Activated CD8-positive, alpha-beta memory T cell treated with anti-CD3 and anti-CD28 coated beads for 1 hour (primary cell): ENCODE measurements around the gene CALHM5.
A peak's percentile ranks its signal among the peaks of the same experiment; 100 is the strongest.

Experiments used
- DNase-seq, 2 donors: peaks; one replicate each; pipeline ENCODE4 v3.0.0-alpha.2; 2020; ENCODE audit warnings: low read depth in 1 of 2; ENCODE audit errors: extremely low read depth in 1 of 2

The CALHM5 gene

DNA sequence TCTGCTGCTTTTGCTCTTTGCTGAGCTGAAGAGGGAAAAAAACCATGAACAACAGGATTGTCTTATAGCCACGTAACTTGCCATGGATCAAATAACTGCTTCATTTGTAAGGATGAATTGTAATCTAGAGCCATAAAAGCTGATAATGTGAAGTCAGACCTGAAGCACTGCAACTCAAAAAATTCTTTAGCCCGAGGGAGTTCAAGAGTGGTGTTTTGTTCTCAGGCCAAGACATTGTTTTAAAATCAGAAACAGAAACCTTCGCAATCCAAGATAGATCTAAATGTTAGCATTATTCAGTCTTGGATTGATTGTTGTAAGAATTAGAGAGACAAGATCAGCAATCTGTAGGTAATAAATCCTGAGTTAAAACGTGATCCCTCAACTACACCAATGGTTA lies 34.2 kb downstream of the CALHM5 start, which contains the start of gene TRAPPC3L:
Gene TRAPPC3L (minus strand): TSS at position 34 of the 400 bp plus-strand sequence. CDS start 170 bp downstream, outside the sequence.
- no peak for DNase-seq

DNA sequence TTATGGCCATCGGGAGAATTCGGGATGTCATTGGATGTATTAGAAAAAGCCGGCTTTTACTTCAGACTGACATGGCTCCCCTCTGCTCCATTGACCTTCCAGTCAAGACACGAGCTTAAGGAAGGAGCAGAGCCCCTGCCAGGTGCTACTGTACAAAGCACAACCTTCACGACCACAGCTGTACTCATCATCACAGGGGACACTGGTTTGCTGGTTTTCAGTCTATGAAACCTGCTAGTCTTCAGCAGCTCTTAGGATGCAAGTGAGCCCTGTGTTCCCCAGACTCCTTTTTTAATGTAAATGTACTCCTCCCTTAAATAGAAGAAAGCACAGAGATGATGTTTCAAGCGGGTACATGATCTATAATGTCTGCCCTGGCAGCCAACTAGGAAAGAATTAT lies 35.9 kb downstream of the CALHM5 start:
- DNase-seq: no peak

- no peak for DNase-seq
These were observed 39.4 kb downstream of the CALHM5 start for GRCh38 chr6:116550796-116551195.

DNA sequence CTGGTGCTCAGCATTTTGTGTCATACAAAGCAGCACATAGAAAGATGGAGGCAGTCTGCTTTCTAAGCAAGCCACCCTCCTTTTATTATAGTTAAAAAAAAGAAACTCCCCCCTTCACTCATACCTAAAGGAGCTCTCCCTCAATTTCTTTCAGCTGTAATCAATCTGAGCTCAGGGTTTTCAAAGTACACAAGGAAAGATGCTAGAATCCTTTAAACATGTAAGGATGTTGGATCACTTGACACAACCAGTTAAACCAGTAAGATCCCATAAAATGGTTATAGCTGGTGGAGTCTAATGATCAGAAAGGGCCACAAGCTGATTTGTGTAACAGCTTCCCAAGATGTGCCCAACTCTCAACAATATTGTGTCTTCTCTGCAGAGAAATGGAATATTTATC lies 42.0 kb downstream of the CALHM5 start, which contains the start of gene CALHM4:
Gene CALHM4 (plus strand): TSS at position 301 of the 400 bp plus-strand sequence. CDS start 43 bp downstream, at position 344.
- no peak for DNase-seq

DNA sequence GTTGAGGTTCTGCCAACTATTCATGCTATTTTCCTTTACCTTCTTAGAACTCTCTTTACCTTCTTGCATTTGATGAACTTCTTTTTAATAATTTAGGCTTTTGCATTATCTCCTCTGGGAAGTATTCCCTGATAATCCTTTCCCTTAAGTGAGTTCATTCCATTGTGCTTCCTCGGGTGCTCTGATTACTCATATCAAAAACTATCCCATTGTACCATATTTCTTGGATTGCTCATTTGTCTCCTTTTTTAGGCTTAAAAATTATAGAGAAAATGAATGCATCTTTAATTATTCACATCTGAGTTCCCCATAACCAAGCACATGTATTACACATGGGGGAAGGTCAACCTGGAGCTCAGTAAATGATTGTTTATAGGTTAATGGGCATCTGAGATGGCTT lies 44.6 kb downstream of the CALHM5 start:
- DNase-seq: no peak

GRCh38 chr6:116556814-116557415 lies 45.5 kb downstream of the CALHM5 start:
- DNase-seq: no peak

DNA sequence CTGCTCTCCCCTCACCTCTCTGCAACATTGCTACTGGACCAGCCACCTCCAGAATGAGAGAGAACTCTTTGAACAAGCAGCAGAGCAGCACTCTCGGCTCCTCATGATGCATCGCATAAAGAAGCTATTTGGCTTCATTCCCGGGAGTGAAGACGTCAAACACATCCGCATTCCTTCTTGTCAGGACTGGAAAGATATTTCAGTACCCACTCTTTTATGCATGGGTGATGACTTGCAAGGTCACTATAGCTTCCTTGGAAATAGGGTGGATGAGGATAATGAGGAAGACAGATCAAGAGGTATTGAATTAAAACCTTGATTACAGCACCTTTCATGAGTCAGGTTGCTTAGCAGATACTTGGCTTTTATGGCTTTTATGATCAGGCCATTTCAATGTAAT lies 46.5 kb downstream of the CALHM5 start:
- no peak for DNase-seq

DNA sequence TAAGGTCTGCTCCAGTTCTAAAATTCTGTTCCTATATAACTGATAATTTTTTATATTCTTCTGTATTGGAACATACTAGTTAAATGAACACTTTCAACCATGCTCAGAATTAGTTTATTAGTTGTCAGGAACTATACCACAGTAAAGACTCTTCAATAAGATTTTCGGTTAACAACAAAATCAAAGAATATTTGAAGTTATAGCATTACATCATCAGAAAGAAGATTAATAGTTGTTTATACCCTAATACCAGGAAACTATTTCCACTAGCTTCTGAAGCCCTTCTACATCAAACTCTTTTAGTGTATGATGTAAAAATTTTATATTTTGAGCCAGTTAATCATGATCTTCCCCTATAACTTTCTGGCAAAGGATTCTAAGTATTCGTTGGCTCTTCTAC lies 48.7 kb downstream of the CALHM5 start:
- no peak for DNase-seq

- peak; percentile 21 to 42 for DNase-seq
These were observed 50.1 kb downstream of the CALHM5 start for GRCh38 chr6:116561377-116562018.

DNA sequence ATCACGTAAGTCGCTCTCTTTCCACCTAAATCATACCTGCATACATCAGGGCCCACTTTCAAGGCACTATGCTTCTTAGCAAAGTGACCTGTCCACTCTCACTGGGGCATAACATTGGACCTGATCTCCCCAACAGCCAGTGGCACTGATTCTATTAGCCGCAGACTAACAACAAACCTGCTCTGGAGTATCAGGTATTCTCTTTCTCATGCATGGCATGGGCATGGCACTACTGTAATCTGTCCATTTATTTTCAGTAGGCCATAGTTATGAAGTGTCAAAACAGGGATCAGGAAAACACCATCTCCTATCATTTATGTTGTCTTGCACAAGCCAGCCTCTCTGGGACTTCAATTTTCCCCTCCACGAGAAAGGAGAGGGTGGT lies 50.6 kb downstream of the CALHM5 start:
- DNase-seq: no peak

DNA sequence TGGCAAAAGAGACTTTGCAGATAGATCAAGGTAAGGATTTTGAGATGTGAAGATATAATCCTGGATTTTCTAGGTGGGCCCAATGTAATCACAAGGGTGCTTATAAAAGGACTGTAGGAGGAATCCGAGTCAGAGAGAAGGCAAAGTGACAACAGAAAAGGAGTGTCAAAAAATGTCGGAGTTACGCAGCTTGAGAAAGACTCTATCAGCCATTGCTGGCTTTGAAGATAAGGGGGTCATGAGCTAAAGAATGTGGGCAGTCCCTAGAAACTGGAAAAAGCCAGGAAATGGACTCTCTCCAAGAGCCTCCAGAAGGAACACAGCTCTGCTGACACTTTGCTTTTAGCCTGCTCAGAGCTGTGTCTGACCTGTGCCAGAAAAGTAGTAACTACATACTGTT lies 51.2 kb downstream of the CALHM5 start:
- no peak for DNase-seq

DNA sequence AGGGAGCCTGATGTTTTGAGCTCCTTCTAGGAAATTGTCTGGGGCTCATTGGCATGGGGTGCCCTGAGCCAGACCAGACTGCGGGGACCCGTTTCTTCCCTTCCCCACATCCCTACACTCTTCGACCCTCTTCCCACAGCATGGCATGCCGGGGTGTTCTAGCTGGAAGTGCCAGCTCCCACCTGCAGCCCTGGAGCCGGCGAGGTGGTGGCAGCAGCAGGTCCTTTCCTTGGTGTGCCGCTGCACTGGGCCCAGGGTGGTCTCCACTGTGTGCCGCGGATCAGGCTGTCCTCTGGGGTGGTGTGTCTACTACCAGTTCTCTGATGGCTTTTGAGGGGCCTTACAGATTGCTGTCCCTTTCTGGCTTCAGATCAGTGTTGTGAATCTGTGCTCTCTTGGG lies 52.4 kb downstream of the CALHM5 start:
- no peak for DNase-seq

- DNase-seq: no peak
These were observed 52.9 kb downstream of the CALHM5 start for GRCh38 chr6:116564311-116564710.

DNA sequence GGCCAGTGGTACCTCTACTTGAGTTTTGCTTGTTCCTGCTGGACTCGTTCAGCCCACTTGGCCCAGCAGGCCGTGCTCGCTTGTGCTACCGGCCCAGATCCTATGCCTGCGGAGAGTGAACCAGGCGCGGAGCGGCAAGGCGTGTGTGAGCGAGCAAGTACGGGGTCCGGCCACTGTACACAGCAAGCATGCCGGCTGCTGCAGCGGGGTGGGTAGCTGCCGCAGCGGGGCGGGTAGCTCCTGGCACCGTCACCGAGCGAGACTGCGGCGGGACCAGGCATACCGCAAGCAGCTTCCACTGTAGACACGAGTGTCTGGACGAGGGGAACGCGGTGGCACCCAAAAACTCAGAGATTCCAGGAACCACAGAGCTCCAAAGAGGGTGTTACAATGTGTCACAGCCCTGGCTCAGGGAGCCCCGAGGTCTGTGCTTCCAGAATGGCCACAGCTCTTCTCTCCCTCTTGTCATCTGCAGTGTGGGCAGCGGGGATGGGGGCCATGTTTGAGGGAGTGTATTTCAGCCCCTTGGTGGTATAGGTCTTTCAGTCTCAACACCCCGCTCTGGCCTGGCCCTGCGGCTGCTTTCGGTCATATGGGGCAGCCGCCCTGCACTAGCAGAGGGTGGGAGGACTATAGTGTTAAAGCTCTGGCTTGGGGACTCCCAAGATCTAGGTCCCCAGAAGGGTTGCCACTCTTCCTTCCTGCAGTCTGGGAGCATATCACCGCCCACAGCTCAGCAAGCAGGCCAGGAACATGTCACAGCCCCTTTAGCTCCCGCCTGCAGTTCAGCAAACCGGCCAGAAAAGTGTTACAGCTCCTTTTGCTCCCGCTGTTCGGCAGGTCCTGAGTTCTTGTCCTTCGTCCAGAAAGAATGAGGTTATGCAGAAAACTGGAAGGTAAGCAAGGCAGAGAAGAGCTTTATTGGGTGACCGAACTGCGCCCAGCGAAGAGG lies 53.8 kb downstream of the CALHM5 start:
- no peak for DNase-seq

- no peak for DNase-seq
These were observed 56.7 kb downstream of the CALHM5 start for GRCh38 chr6:116568111-116568510.

- DNase-seq: no peak
These were observed 57.6 kb downstream of the CALHM5 start for GRCh38 chr6:116568821-116569755.

DNA sequence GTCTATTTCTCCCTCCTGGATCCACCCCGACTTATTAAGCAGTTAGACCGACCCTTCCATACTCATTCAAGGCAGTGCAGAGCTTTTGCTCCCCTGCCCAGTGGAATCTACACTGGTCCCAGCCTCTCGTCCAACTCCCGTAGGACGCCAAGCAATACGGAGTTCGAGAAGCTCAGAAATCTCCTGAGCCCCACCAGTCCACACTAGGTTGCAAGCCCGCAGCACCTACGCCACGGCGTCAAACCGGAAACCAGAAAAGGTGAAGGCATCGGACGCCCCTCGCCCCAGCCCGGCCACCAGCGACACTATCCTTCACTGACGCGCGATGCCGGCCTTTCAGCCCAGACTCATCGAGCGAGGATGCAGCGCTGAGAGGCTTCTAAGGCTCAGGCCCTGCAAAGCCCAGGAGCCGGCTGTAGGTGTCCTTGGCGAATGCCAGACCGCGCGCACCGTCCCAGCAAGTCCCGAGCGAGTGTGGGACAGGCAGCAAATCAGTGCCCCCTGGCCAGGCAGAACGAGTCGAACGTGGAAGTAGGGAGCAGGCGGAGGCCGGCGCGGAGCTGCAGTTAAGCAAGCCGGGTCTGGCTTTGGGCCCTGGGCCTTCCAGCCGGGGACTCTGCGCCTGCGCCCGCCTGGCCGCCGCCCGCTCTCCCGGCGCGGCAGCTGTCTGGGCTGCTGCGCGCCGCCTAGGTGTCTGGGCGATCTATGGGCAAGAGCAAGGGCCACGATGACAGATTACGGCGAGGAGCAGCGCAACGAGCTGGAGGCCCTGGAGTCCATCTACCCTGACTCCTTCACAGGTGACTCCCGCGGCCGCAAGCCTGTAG lies 59.6 kb downstream of the CALHM5 start, which contains the start of gene RWDD1:
Gene RWDD1 (plus strand): TSS at position 649 of the 827 bp plus-strand sequence. CDS start 79 bp downstream, at position 728.
- peak; percentile 94 to 97 for DNase-seq

GRCh38 chr6:116571683-116572000 lies 60.2 kb downstream of the CALHM5 start:
- no peak for DNase-seq

DNA sequence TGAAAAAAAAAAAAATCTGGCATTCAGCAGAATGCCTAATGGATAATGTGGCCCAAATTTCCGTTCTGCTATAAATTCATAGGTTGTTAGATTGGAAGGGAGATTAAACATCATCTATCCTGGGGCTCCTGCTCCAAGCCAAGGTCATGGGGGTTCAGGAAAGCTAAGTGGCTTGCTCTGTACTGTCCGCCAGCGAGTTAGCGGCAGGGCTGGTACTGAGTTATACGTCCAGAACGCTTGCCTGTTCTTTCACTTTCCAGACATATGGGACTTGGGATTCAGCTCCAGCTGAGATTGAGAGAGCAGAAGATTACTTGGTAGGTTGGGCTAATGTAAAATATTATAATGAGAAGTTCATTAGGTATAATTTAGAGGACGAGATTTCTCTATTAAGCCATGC lies 60.7 kb downstream of the CALHM5 start:
- DNase-seq: no peak
